Astrocyte of the cerebellum (primary cell): ENCODE data around the gene PDE4B.
A peak's percentile ranks its signal among the peaks of the same experiment; 100 is the strongest.

Experiments used
- DNase-seq: peaks from one replicate; pipeline ENCODE4 v3.0.0-alpha.2; 2011; ENCODE audit warnings: low read depth
- H3K4me3 ChIP-seq: 2 replicates; pipeline ENCODE4 v1.5.1; 2011; ENCODE audit warnings: mild to moderate bottlenecking, low read depth, low read length, moderate library complexity
- CTCF ChIP-seq: IDR thresholded peaks from 2 replicates; pipeline ENCODE4 v1.5.1; 2012; ENCODE audit warnings: low read length, low read depth, moderate library complexity, mild to moderate bottlenecking; ENCODE audit errors: missing control alignments
- in situ Hi-C: cut with HindIII; loops from 2 replicates; pipeline ENCODE4 v1.10.0; 2017; ENCODE audit warnings: low sequenced_read_pairs

The PDE4B gene

GRCh38 chr1:65792669-65793358, at the start of gene PDE4B:
Gene PDE4B, plus strand, starts transcription at chr1:65792895.
- DNase-seq, result no peak
- peak within 1 kb of the TSS; percentile 46 for H3K4me3 ChIP-seq
- TF ChIP-seq CTCF, result no peak
- in situ Hi-C loops, result no loop called here

- H3K4me3 ChIP-seq, result no peak overlapping the region
- in situ Hi-C loops, result no loop called here
- no peak for TF ChIP-seq CTCF
- no peak for DNase-seq
These were observed 48.0 kb upstream of the PDE4B start for GRCh38 chr1:65744731-65745130.

GRCh38 chr1:65751961-65752360, 40.7 kb upstream of the PDE4B start:
- no peak for TF ChIP-seq CTCF
- in situ Hi-C loops, result no loop called here
- no peak overlapping the region for H3K4me3 ChIP-seq
- DNase-seq, result no peak

- no peak for TF ChIP-seq CTCF
- no peak for DNase-seq
- in situ Hi-C loops, result no loop called here
- no peak overlapping the region for H3K4me3 ChIP-seq
These were observed 36.1 kb upstream of the PDE4B start for GRCh38 chr1:65756616-65757015.

- in situ Hi-C loops, result no loop called here
- no peak for DNase-seq
- no peak overlapping the region for H3K4me3 ChIP-seq
- TF ChIP-seq CTCF, result no peak
These were observed 35.2 kb upstream of the PDE4B start for GRCh38 chr1:65757531-65757930.

- DNase-seq, result no peak
- in situ Hi-C loops, result no loop called here
- H3K4me3 ChIP-seq, result no peak overlapping the region
- no peak for TF ChIP-seq CTCF
These were observed 34.6 kb upstream of the PDE4B start for GRCh38 chr1:65758128-65758527.
